SK-N-SH (cell line): Measurements from ENCODE around the gene TTK.

Source experiments
- EP300 ChIP-seq, 2 experiments: IDR thresholded peaks; 2 replicates each; pipeline versions ENCODE4 v1.4.0 to v1.6.1; 2012; ENCODE audit warnings: borderline replicate concordance in 1 of 2, low read depth in 1 of 2, low read length in 1 of 2
- RFX5 ChIP-seq: IDR thresholded peaks from 2 replicates; pipeline ENCODE4 v1.6.1; 2012; ENCODE audit warnings: mild to moderate bottlenecking, improper control_type of control experiment, low read length

DNA sequence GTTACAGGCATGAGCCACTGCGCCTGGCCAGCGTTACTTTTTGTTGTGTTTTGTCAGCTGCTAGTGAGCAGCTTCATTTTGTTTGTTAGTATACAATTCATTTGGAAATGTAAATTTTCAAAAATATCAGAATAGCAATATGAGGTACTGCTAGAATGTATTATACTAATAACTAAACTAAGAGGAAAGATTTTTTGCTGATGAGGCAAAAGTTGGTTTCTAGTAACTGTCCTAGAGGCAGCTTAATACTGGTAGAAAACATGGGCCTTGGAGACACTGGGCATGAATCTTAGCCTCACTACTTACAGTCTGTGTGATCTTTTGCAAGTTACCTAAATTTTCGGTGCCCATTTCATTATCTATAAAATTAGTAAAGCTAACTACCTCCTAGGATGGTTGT, 24.1 kb downstream of the TTK start:
- TF ChIP-seq RFX5: no peak
- TF ChIP-seq EP300 (IDR thresholded peaks at IDR 0.05; ENCODE audit: borderline replicate concordance in 1 of 2, low read depth in 1 of 2, low read length in 1 of 2): no peak
